ENCODE results near the gene CERS1.

CERS1 gene

DNA sequence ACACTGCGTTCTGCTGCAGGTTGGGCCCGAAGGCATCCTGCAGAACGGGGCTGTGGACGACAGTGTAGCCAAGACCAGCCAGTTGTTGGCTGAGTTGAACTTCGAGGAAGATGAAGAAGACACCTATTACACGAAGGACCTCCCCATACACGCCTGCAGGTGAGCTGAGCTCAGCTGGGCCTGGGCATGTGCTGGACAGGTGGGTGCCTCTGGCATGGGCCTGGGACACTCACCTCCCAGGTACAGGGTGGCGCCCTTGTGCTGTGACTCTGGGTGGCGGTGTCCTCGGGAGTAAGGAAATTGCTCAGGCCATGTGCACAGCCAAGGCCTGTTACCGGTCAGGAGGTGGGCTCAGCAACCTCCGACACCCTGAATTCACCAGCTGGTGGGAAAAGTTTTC lies 50.0 kb downstream of the CERS1 start:
- DNase-seq (ENCODE audit: low spot score): no peak
- in situ Hi-C loops (cut with MboI; ENCODE audit: low sequenced_read_pairs, unreplicated experiment): no loop called here
- TF ChIP-seq, protein P1, sequence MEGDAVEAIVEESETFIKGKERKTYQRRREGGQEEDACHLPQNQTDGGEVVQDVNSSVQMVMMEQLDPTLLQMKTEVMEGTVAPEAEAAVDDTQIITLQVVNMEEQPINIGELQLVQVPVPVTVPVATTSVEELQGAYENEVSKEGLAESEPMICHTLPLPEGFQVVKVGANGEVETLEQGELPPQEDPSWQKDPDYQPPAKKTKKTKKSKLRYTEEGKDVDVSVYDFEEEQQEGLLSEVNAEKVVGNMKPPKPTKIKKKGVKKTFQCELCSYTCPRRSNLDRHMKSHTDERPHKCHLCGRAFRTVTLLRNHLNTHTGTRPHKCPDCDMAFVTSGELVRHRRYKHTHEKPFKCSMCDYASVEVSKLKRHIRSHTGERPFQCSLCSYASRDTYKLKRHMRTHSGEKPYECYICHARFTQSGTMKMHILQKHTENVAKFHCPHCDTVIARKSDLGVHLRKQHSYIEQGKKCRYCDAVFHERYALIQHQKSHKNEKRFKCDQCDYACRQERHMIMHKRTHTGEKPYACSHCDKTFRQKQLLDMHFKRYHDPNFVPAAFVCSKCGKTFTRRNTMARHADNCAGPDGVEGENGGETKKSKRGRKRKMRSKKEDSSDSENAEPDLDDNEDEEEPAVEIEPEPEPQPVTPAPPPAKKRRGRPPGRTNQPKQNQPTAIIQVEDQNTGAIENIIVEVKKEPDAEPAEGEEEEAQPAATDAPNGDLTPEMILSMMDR (IDR thresholded peaks at IDR 0.05; ENCODE audit: borderline replicate concordance, control extremely low read depth, extremely low read depth, insufficient read depth, missing control alignments): no peak

DNA sequence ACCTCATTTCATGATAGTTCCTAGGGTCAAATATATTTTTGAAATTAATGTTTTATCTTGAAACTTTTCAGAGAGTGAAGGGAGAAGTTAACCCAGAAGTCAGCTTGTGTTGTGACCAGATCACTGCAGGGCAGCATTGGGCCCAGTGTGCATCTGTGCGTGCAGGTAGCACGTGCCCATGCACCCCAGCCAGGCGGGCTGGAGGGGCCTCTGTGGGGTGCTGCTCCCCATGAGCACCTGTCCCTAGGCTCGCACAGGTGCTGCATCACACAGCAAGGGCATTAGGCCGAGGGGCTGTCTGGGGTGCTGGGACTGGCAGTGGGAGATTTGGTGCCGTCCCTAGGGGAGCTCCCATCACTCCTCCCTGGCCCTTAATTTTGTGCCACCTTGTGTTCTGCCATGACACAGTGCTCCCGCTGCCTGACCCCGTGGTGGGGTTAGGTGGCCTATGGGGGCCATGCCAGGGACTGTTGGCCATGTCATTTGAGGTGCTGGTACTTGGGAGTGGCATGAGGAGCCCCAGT lies 51.1 kb downstream of the CERS1 start:
- in situ Hi-C loops (cut with MboI; ENCODE audit: low sequenced_read_pairs, unreplicated experiment): no loop called here
- DNase-seq (ENCODE audit: low spot score): no peak
- TF ChIP-seq, protein P1 (IDR thresholded peaks at IDR 0.05; ENCODE audit: borderline replicate concordance, control extremely low read depth, extremely low read depth, insufficient read depth, missing control alignments): no peak

DNA sequence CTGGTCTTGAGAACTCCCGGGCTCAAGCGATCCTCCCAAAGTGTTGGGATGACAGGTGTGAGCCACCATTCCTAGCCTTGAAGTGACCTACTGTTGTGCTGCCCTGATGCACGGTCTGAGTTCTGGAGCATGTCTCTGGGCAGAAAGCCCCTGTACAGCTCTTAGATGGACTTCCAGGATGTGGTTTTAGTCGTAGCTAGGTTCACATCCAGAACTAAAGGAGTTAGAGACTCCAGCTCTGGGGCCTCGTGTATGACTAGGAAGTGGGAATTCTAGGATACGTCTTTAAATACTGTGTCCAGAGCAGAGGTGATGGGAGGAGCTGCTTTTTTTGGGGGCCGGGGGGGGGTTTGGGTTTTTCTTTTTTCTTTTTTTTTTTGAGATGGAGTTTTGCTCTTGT lies 52.0 kb downstream of the CERS1 start:
- in situ Hi-C loops (cut with MboI; ENCODE audit: low sequenced_read_pairs, unreplicated experiment): no loop called here
- DNase-seq (ENCODE audit: low spot score): no peak
- TF ChIP-seq, protein P1 (IDR thresholded peaks at IDR 0.05; ENCODE audit: borderline replicate concordance, control extremely low read depth, extremely low read depth, insufficient read depth, missing control alignments): no peak

DNA sequence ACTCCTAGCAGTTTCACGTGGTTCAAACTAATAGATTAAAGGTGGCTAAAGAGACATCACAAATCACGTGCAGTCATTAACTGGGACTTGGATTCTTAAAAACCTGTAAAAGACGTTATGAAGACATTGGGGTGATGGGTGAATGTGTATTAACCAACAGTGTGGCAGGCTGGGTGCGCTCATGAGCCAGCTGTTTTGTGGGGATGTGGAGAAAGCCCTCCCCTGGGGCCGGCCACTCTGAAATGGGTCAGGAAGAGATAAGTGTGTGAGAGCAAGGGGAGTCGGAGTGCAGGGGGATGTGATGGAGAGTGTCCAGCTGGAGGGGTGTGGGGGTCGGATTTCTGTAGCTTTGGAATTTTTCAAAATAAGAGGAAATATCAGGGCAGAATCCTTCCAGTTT lies 53.8 kb downstream of the CERS1 start:
- TF ChIP-seq, protein P1 (IDR thresholded peaks at IDR 0.05; ENCODE audit: borderline replicate concordance, control extremely low read depth, extremely low read depth, insufficient read depth, missing control alignments): no peak
- no peak for DNase-seq (ENCODE audit: low spot score)
- in situ Hi-C loops (cut with MboI; ENCODE audit: low sequenced_read_pairs, unreplicated experiment): no loop called here

DNA sequence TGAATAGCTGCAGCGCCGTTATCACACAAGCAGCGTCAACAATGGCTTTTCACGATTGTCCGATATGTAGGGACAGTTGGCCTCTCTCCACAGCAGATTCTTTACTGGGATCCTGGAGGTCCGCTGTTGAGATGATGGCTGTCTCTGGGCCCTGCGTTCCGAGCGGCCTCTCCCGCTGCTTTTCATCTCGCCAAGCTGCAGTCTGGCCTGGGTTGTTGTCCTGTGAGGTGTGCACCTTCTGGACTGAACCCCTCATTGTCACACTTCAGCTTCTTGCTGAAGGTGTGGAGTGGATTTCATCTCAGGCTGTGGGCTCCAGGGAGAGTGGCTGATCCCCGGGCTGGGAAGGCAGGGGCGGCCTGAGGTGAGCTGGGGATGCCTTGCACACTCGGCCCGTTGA lies 54.6 kb downstream of the CERS1 start:
- DNase-seq (ENCODE audit: low spot score): no peak

DNA sequence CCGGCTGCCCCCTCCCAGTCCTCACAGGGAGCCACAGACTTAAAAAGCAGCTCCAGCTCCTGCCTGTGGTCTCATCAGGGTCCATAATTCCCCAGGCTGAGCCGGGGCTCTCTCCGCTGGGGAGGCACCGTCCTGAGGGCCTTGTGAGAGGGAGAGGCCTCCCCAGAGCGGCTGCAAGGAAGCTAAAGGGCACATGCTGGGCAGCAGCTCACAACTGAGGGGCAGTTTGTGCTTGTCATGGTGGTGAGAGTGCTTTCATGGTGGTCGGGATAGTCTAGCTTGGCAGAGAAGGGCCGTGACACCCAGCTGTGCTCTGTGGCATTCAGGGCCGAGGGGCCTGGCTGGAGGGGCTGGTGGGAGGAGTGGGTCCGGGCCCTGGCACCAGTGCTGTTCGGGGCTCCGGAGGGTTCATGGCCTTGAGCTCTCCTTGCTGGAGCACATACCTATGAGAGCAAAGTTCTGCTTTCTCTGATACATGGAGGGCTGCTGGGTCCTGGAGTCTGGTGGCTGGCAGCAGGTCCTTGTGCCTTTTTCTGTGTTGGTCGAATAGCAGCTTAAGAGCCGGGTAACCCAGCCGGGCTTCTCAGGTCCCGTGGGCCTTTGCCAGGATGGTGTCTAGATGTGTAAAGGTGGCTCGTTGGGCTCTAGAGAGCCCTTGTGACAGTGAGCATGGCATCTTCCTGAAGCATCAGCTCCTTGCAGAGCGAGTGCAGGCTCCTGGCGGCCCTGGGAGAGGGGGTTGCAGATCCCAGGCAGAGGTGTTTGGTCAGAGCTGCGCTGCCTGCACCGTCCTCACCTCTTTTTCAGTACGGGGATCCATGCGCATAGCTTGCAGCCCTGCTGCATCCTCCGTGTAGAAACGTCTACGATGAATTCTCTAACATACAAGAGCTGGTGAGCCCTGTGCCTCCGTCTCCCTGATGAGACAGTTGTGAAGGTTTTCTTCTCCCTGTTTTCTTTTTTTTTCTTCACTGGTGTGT lies 55.4 kb downstream of the CERS1 start:
- in situ Hi-C loops (cut with MboI; ENCODE audit: low sequenced_read_pairs, unreplicated experiment): no loop called here
- DNase-seq (ENCODE audit: low spot score): no peak
- TF ChIP-seq, protein P1 (IDR thresholded peaks at IDR 0.05; ENCODE audit: borderline replicate concordance, control extremely low read depth, extremely low read depth, insufficient read depth, missing control alignments): no peak

More for the DNA sequence above, 54.6 kb downstream of the CERS1 start:
- in situ Hi-C loops (cut with MboI; ENCODE audit: low sequenced_read_pairs, unreplicated experiment): no loop called here
- TF ChIP-seq, protein P1 (IDR thresholded peaks at IDR 0.05; ENCODE audit: borderline replicate concordance, control extremely low read depth, extremely low read depth, insufficient read depth, missing control alignments): no peak
